GM10248 (cell line): Measurements from ENCODE around the gene LARGE1.

Experiments used
- CTCF ChIA-PET: fragments of 300-600 bp; sonication (Branson Sonifier 250); formaldehyde crosslinking; extraction: SDS; loops from one replicate; lab custom pipeline; 2021; ENCODE audit warnings: antibody characterized with exemption; lab: Yijun Ruan, JAX
- POLR2A ChIA-PET: fragments of 350-650 bp; sonication (Branson Sonifier 250); formaldehyde crosslinking; extraction: SDS; loops from one replicate; lab custom pipeline; 2020; ENCODE audit warnings: antibody characterized with exemption; lab: Yijun Ruan, JAX
- DNase-seq: peaks from one replicate; pipeline ENCODE4 v3.0.0; 2012; ENCODE audit errors: extremely low spot score
- CTCF ChIP-seq: IDR thresholded peaks from 2 replicates; pipeline ENCODE4 v1.5.1; 2012; ENCODE audit warnings: mild to moderate bottlenecking, low read depth; ENCODE audit errors: extremely low read depth, missing control alignments, control extremely low read depth

LARGE1 gene

GRCh38 chr22:33487041-33487716, 433.1 kb downstream of the LARGE1 start:
- TF ChIP-seq CTCF, result no peak
- DNase-seq, result no peak
- POLR2A ChIA-PET, result no interaction called here
- CTCF ChIA-PET, result interaction anchor here (1.0 to 1.4 kb wide), 3 partner anchors 12 to 30 kb away, joined by 3 to 4 read pairs (median 3); no protein-coding TSS in a partner anchor

GRCh38 chr22:33481550-33481949, 438.7 kb downstream of the LARGE1 start:
- TF ChIP-seq CTCF, result no peak
- POLR2A ChIA-PET, result no interaction called here
- CTCF ChIA-PET, result interaction anchor here (0.8 kb wide), 1 partner anchor 9 kb away, joined by 3 read pairs; no protein-coding TSS in a partner anchor
- no peak for DNase-seq

GRCh38 chr22:33477120-33478111, 442.9 kb downstream of the LARGE1 start:
- ChIA-PET CTCF (no interaction called here), POLR2A (interaction anchor here (0.8 kb wide), 1 partner anchor 23 kb away, joined by 3 read pairs; no protein-coding TSS in a partner anchor)
- TF ChIP-seq CTCF, result no peak

GRCh38 chr22:33476716-33477115, 443.6 kb downstream of the LARGE1 start:
- POLR2A ChIA-PET, result interaction anchor here (0.8 kb wide), 1 partner anchor 24 kb away, joined by 3 read pairs; no protein-coding TSS in a partner anchor
- CTCF ChIA-PET, result interaction anchor here (0.8 kb wide), 1 partner anchor 175 kb away, joined by 4 read pairs; no protein-coding TSS in a partner anchor
- DNase-seq, result no peak
- TF ChIP-seq CTCF, result no peak

More at GRCh38 chr22:33477120-33478111, 442.9 kb downstream of the LARGE1 start:
- DNase-seq, result no peak

- CTCF ChIA-PET, result interaction anchor here (0.8 to 1.2 kb wide), 3 partner anchors 11 to 175 kb away, joined by 4 read pairs; no protein-coding TSS in a partner anchor
- TF ChIP-seq CTCF, result no peak
- POLR2A ChIA-PET, result interaction anchor here (0.8 kb wide), 1 partner anchor 24 kb away, joined by 3 read pairs; no protein-coding TSS in a partner anchor
- no peak for DNase-seq
Observed at GRCh38 chr22:33476206-33476605, 444.1 kb downstream of the LARGE1 start.

- POLR2A ChIA-PET, result interaction anchor here (0.6 kb wide), 1 partner anchor 146 kb away, joined by 3 read pairs; no protein-coding TSS in a partner anchor
- CTCF ChIA-PET, result interaction anchor here (0.7 to 1.1 kb wide), 2 partner anchors 20 to 46 kb away, joined by 3 read pairs; no protein-coding TSS in a partner anchor
- DNase-seq, result no peak
- no peak for TF ChIP-seq CTCF
Observed at GRCh38 chr22:33474587-33474986, 445.7 kb downstream of the LARGE1 start.
